HG03520 (cell line): ENCODE data around the gene SLCO4A1.

Experiments used
- ATAC-seq: cut with Tn5 transposase; IDR thresholded peaks from one replicate; pipeline ENCODE4 v1.9.1; 2021; ENCODE audit warnings: mild to moderate bottlenecking, moderate library complexity; ENCODE audit not compliant: unreplicated experiment

The SLCO4A1 gene

GRCh38 chr20:62663145-62664018 is 21.1 kb downstream of the SLCO4A1 start:
- ATAC-seq, result no peak

GRCh38 chr20:62664019-62664971 is 22.0 kb downstream of the SLCO4A1 start:
- ATAC-seq, result no peak

GRCh38 chr20:62665153-62665754 is 23.0 kb downstream of the SLCO4A1 start:
- ATAC-seq, result no peak

GRCh38 chr20:62665826-62666735 is 23.8 kb downstream of the SLCO4A1 start:
- no peak for ATAC-seq

GRCh38 chr20:62666736-62667529 is 24.6 kb downstream of the SLCO4A1 start:
- no peak for ATAC-seq

GRCh38 chr20:62667530-62668440 is 25.5 kb downstream of the SLCO4A1 start:
- ATAC-seq, result no peak

- no peak for ATAC-seq
Measured at GRCh38 chr20:62668441-62669027, 26.2 kb downstream of the SLCO4A1 start.

- no peak for ATAC-seq
Measured at GRCh38 chr20:62669249-62669648, 26.9 kb downstream of the SLCO4A1 start.

- ATAC-seq, result no peak
Measured at GRCh38 chr20:62670156-62670555, 27.9 kb downstream of the SLCO4A1 start.

- no peak for ATAC-seq
Measured at GRCh38 chr20:62670998-62671397, 28.7 kb downstream of the SLCO4A1 start.

GRCh38 chr20:62671765-62672164 is 29.5 kb downstream of the SLCO4A1 start:
- ATAC-seq, result no peak

- no peak for ATAC-seq
Measured at GRCh38 chr20:62674370-62674769, 32.1 kb downstream of the SLCO4A1 start.

- no peak for ATAC-seq
Measured at GRCh38 chr20:62675156-62675876, 33.0 kb downstream of the SLCO4A1 start.

- ATAC-seq, result no peak
Measured at GRCh38 chr20:62675877-62676260, 33.6 kb downstream of the SLCO4A1 start.

- ATAC-seq, result no peak
Measured at GRCh38 chr20:62676976-62677375, 34.7 kb downstream of the SLCO4A1 start.

GRCh38 chr20:62677678-62678077 is 35.4 kb downstream of the SLCO4A1 start:
- ATAC-seq, result no peak

- ATAC-seq, result no peak
Measured at GRCh38 chr20:62678553-62678952, 36.2 kb downstream of the SLCO4A1 start.
